SU-DHL-6 (cell line): ENCODE measurements around the gene RAB3B.
"Not testable (repeated sequence)": the region's sequence is repeated elsewhere in the genome, so short reads cannot be mapped to it uniquely, and the experiment has no call there.

Experiments
- H2AFZ ChIP-seq: fragments of 200-600 bp; sonication (generic); 2 replicates; pipeline ENCODE4 v1.6.1; 2014; ENCODE audit warnings: low read depth, mild to moderate bottlenecking, moderate library complexity, mixed read lengths, antibody characterized with exemption, low read length; ENCODE audit not compliant: severe bottlenecking
- H3F3A ChIP-seq: fragments of 200-600 bp; shearing (Covaris generic); 2 replicates; pipeline ENCODE4 v1.6.0; 2016; ENCODE audit warnings: antibody characterized with exemption, mild to moderate bottlenecking; ENCODE audit not compliant: insufficient read depth
- H3K27ac ChIP-seq: fragments of 200-600 bp; sonication (generic); 2 replicates; pipeline ENCODE4 v1.5.1; 2016; ENCODE audit warnings: low read depth, mild to moderate bottlenecking, low read length, moderate library complexity, mixed read lengths
- H3K27me3 ChIP-seq: fragments of 200-600 bp; sonication (generic), shearing (Covaris generic); 2 replicates; pipeline ENCODE4 v1.6.0; 2014; ENCODE audit warnings: mild to moderate bottlenecking, low read length
- H3K36me3 ChIP-seq: fragments of 200-600 bp; sonication (generic); 2 replicates; pipeline ENCODE4 v1.6.1; 2014; ENCODE audit warnings: mild to moderate bottlenecking, low read length, mixed read lengths
- H3K4me2 ChIP-seq: fragments of 300-600, 200-600 bp; shearing (Covaris generic), sonication (generic); 2 replicates; pipeline ENCODE4 v1.6.0; 2014; ENCODE audit warnings: low read length, low read depth, mild to moderate bottlenecking; ENCODE audit not compliant: poor library complexity, severe bottlenecking
- H3K4me3 ChIP-seq: fragments of 200-600 bp; sonication (generic); 2 replicates; pipeline ENCODE4 v1.5.1; 2014; ENCODE audit warnings: antibody characterized with exemption, low read length, mild to moderate bottlenecking, mixed read lengths; ENCODE audit not compliant: insufficient read depth, poor library complexity, severe bottlenecking
- H3K79me2 ChIP-seq: fragments of 200-600 bp; sonication (generic); 2 replicates; pipeline ENCODE4 v1.6.1; 2014; ENCODE audit warnings: mild to moderate bottlenecking, low read length, moderate library complexity; ENCODE audit not compliant: insufficient read depth
- H3K9ac ChIP-seq: fragments of 200-600 bp; sonication (generic); 2 replicates; pipeline ENCODE4 v1.7.0; 2014; ENCODE audit warnings: mild to moderate bottlenecking, low read length
- H3K9me2 ChIP-seq: fragments of 200-600 bp; sonication (generic); replicated peaks from 2 replicates; pipeline ENCODE4 v1.6.1; 2014; ENCODE audit warnings: low read length; ENCODE audit not compliant: insufficient read depth
- H3K9me3 ChIP-seq: fragments of 200-600 bp; sonication (generic); 2 replicates; pipeline ENCODE4 v1.6.1; 2014; ENCODE audit warnings: low read length, mixed read lengths; ENCODE audit not compliant: insufficient read depth
- H4K20me1 ChIP-seq: fragments of 200-600 bp; sonication (generic); 2 replicates; pipeline ENCODE4 v1.6.1; 2014; ENCODE audit warnings: low read depth, mild to moderate bottlenecking, antibody characterized with exemption, low read length, moderate library complexity, mixed read lengths
- EZH2phosphoT487 ChIP-seq: fragments of 200-600 bp; sonication (generic), shearing (Covaris generic); conservative IDR thresholded peaks from 2 replicates; pipeline ENCODE4 v1.6.1; 2018; ENCODE audit warnings: mild to moderate bottlenecking, antibody characterized with exemption, low read length, moderate library complexity, mixed read lengths
- TF ChIP-seq, protein P1 (sequence below): fragments of 200-600 bp; sonication (generic); IDR thresholded peaks from one replicate; pipeline ENCODE4 v1.5.1; 2017; ENCODE audit warnings: antibody characterized with exemption, mild to moderate bottlenecking, low read length, moderate library complexity; ENCODE audit not compliant: insufficient read depth, poor library complexity, severe bottlenecking

RAB3B gene

DNA sequence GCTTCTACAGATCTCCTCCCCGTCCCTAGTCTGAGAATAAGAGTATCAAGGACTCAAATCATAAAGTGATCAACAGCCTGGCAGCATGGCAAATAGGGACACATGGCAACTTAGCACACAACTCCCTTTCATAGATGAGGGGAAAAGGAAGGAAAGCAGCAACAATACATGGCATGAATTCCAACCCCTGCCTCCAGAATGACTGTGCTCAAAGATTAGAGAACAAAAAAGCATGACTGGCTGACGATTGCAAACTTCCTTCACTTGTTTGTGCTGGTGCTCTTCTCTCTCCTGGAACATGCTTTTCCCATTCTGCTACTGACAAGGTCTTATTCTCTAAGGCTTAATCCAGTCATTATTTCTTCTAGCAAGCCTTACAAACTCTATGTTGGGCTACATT lies 31.6 kb upstream of the RAB3B start:
- Histone ChIP-seq H3K4me3 (no peak overlapping the region), H3K9me2 (no peaks in the 10 kb centered on the region), H3K27me3 (no peaks in the 10 kb centered on the region), H3K27ac (no peak overlapping the region), H4K20me1 (no peaks in the 10 kb centered on the region), H3K36me3 (peaks cover 7% of the 10 kb centered on the region; the same call in 1 of the 2 replicates), H3F3A (no peaks in the 10 kb centered on the region), H3K9me3 (no peaks in the 10 kb centered on the region), H3K4me2 (no peak overlapping the region), H3K79me2 (no peaks in the 10 kb centered on the region), H2AFZ (no peak overlapping the region), H3K9ac (no peak overlapping the region)
- no peak for TF ChIP-seq EZH2phosphoT487
- TF ChIP-seq, protein P1, sequence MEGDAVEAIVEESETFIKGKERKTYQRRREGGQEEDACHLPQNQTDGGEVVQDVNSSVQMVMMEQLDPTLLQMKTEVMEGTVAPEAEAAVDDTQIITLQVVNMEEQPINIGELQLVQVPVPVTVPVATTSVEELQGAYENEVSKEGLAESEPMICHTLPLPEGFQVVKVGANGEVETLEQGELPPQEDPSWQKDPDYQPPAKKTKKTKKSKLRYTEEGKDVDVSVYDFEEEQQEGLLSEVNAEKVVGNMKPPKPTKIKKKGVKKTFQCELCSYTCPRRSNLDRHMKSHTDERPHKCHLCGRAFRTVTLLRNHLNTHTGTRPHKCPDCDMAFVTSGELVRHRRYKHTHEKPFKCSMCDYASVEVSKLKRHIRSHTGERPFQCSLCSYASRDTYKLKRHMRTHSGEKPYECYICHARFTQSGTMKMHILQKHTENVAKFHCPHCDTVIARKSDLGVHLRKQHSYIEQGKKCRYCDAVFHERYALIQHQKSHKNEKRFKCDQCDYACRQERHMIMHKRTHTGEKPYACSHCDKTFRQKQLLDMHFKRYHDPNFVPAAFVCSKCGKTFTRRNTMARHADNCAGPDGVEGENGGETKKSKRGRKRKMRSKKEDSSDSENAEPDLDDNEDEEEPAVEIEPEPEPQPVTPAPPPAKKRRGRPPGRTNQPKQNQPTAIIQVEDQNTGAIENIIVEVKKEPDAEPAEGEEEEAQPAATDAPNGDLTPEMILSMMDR = no peak

DNA sequence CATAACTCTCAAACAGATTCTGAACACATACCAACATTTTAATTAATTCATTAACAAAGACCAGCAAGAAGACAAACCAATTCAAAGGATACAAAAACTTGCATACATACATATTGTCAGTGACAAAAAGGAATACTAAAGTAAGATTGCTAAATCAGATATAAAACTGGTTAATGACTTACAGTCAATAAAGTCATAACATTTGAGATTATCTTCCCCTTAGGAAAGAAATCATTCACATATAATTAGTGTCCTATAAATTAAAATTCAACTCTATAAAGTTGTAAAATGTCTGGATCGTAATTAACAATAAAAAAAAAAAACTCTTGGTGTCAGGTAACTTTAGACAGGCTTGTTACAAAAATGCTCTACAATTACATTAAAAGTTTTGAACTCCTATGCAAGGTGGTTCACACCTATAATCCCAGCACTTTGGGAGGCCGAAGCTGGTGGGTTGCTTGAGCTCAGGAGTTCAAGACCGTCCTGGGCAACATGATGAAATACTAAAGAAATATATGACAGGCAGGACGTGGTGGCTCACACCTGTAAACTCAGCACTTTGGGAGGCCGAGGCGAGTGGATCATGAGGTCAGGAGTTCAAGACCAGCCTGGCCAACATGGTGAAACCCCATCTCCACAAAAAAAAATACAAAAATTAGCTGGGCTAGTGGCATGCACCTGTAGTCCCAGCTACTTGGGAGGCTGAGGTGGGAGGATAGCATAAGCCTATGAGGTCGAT lies 17.7 kb upstream of the RAB3B start:
- Histone ChIP-seq H3K9me2 (no peaks in the 10 kb centered on the region), H3K27ac (no peak overlapping the region), H3K27me3 (no peaks in the 10 kb centered on the region), H3K79me2 (no peaks in the 10 kb centered on the region), H3F3A (no peaks in the 10 kb centered on the region), H2AFZ (no peak overlapping the region), H3K4me2 (no peak overlapping the region), H4K20me1 (no peaks in the 10 kb centered on the region), H3K9me3 (no peaks in the 10 kb centered on the region), H3K9ac (no peak overlapping the region), H3K4me3 (no peak overlapping the region), H3K36me3 (no peaks in the 10 kb centered on the region)
- TF ChIP-seq, protein P1 = no peak
- no peak for TF ChIP-seq EZH2phosphoT487

DNA sequence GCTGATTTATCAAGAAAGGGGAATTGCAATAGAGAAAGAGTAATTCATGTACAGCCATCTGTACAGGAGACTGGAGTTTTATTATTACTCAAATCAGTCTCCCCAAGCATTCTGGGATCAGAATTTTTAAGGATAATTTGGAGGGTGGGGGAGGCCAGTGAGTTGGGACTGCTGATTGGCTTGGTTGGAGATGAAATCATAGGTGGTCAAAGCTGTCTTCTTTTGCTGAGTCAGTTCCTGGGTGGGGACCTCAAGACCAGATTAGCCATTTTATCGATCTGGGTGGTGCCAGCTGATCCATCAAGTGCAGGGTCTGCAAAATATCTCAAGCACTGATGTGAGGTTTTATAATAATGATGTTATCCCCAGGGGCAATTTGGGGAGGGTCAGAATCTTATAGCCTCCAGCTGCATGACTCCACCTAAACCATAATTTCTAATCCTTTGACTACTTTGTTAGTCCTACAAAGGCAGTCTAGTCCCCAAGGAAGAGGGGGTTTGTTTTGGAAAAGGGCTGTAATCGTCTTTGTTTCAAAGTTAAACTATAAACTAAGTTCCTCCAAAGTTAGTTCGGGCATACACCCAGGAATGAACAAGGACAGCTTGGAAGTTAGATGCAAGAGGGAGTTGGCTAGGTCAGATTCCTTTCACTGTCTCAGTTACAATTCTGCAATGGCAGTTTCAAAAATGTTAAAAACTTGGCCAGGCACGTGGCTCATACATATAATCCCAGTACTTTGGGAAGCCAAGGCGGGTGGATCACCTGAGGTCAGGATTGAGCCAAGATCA lies 16.9 kb upstream of the RAB3B start:
- Histone ChIP-seq H3K27me3 (no peaks in the 10 kb centered on the region), H3K36me3 (no peaks in the 10 kb centered on the region), H3K4me2 (no peak overlapping the region), H2AFZ (no peak overlapping the region), H3F3A (no peaks in the 10 kb centered on the region), H3K9me3 (no peaks in the 10 kb centered on the region), H3K79me2 (no peaks in the 10 kb centered on the region), H3K9me2 (no peaks in the 10 kb centered on the region), H3K27ac (no peak overlapping the region), H4K20me1 (no peaks in the 10 kb centered on the region), H3K4me3 (no peak overlapping the region), H3K9ac (no peak overlapping the region)
- no peak for TF ChIP-seq EZH2phosphoT487
- TF ChIP-seq, protein P1 = no peak

DNA sequence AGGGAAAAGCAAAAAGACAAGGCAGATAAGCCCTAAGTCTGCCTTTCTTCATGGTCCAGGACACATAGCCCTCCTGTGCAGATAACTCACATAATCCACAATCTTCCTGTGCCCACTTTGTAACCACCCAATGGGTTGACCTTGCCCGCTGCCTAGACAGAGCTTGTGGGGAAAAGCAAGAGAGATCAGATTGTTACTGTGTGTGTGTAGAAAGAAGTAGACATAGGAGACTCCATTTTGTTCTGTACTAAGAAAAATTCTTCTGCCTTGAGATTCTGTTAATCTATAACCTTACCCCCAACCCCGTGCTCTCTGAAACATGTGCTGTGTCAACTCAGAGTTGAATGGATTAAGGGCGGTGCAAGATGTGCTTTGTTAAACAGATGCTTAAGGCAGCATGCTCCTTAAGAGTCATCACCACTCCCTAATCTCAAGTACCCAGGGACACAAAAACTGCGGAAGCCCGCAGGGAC lies 15.6 kb upstream of the RAB3B start:
- not testable (repeated sequence) for H3K9ac ChIP-seq, H3F3A ChIP-seq, H3K79me2 ChIP-seq, H3K36me3 ChIP-seq, H2AFZ ChIP-seq, H3K27ac ChIP-seq, H3K4me2 ChIP-seq, H3K27me3 ChIP-seq, H4K20me1 ChIP-seq, H3K4me3 ChIP-seq, H3K9me3 ChIP-seq, H3K9me2 ChIP-seq

DNA sequence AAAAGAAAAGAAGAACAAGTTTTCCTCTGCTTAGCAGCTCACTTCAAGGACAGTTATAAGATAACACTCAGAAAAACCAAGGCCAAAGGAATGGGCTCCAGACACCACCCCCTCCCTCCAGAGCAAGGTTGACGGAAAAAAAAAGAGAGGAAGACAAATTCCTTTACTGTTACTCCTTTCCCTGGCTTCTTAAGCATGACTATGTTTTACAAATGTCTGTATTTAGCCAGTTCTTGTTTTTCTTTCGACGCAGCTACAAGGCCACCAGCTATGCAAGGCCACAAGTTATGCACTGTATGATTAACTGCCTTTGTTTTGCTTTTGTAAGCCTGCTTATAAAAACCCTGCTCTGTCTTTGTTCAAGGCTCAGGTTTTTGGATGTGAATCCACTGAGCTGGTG lies 15.0 kb upstream of the RAB3B start:
- H3K9me2 ChIP-seq, H3F3A ChIP-seq, H3K4me2 ChIP-seq, H3K79me2 ChIP-seq, H2AFZ ChIP-seq, H3K9me3 ChIP-seq, H4K20me1 ChIP-seq, H3K9ac ChIP-seq, H3K27ac ChIP-seq, H3K27me3 ChIP-seq, H3K4me3 ChIP-seq, H3K36me3 ChIP-seq: not testable (repeated sequence)
